ENCODE results near the gene LRRN2. TPM values are rescaled to one million over a fixed set of nuclear protein-coding genes. Genes with fewer than 3 reads are reported as not detected.
"Not testable (repeated sequence)": the region's sequence is repeated elsewhere in the genome, so short reads cannot be mapped to it uniquely, and the experiment has no call there.

Gene LRRN2
- total RNA-seq, 4 donors from 2014 or later, result 4.0 to 19.6 (median 7.0) TPM

DNA sequence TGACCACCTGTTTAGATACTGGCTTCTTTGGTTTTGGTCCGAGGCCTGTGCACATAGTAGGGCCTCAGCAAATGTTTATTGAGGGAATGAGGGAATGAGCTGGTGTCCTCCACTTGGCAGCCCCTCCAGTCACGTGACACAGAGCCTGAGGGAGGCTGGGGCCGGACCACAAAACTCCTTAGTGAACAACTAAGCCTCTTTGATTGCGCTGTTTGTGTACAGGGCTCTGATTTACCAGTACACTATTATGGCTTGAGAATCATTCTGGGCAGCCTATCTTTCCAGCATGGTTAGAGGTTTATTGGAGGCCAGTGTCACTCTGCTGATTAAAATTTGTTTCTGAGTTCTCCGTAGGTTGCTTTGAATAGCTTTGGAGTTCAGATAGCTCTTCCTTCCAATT lies 10.2 kb upstream of the LRRN2 start:
- ATAC-seq, result no peak
- WGBS, 2 donors (ENCODE audit: low coverage in 1 of 2), result 90 to 96% methylated on average over 2 of the region's 5 CpGs

GRCh38 chr1:204694145-204694544 lies 8.6 kb upstream of the LRRN2 start:
- no peak for ATAC-seq
- H3K4me3 ChIP-seq, result no peak overlapping the region
- WGBS, 2 donors (ENCODE audit: low coverage in 1 of 2), result 77 to 82% methylated on average over 3 to 6 of the region's 7 CpGs

More for the DNA sequence above, 10.2 kb upstream of the LRRN2 start:
- Histone ChIP-seq H3K4me1 (no peaks in the 10 kb centered on the region), H3K4me3 (no peak overlapping the region), H3K27ac (no peak overlapping the region), H3K9me3 (no peaks in the 10 kb centered on the region), H3K27me3 (no peaks in the 10 kb centered on the region), H3K36me3 (no peaks in the 10 kb centered on the region)
- no peak for TF ChIP-seq POLR2AphosphoS5 (IDR thresholded peaks at IDR 0.05)
- TF ChIP-seq, protein P1, sequence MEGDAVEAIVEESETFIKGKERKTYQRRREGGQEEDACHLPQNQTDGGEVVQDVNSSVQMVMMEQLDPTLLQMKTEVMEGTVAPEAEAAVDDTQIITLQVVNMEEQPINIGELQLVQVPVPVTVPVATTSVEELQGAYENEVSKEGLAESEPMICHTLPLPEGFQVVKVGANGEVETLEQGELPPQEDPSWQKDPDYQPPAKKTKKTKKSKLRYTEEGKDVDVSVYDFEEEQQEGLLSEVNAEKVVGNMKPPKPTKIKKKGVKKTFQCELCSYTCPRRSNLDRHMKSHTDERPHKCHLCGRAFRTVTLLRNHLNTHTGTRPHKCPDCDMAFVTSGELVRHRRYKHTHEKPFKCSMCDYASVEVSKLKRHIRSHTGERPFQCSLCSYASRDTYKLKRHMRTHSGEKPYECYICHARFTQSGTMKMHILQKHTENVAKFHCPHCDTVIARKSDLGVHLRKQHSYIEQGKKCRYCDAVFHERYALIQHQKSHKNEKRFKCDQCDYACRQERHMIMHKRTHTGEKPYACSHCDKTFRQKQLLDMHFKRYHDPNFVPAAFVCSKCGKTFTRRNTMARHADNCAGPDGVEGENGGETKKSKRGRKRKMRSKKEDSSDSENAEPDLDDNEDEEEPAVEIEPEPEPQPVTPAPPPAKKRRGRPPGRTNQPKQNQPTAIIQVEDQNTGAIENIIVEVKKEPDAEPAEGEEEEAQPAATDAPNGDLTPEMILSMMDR (IDR thresholded peaks at IDR 0.05), result no peak
- TF ChIP-seq POLR2A (IDR thresholded peaks at IDR 0.05), result no peak
- no peak for TF ChIP-seq EP300 (IDR thresholded peaks at IDR 0.05)

DNA sequence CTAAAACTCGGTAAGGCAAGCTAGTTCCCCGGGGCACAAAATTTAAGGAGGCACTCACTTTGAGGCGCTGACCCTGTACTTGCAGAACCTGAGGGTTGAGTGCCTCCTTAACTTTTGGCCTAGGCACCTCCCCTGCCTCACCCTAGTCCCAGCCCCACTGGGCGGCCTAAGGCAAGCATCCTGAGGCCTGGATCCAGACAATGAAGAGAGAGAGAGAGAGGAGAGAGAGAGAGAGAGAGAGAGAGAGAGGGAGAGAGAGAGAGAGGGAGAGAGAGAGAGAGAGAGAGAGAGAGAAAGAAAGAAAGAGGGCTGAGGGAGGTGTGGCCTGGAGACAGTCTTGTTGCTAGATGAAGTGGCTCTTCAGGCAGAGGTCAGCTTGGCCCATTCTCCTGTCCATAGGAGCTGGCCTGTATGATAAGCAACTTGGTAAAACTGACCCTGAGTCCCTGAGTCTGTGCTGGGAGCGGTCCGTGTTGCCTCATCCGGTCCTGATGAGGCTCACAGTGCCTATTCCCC lies 7.4 kb upstream of the LRRN2 start:
- Histone ChIP-seq H3K9me3 (no peaks in the 10 kb centered on the region), H3K36me3 (no peaks in the 10 kb centered on the region), H3K27me3 (no peaks in the 10 kb centered on the region), H3K27ac (no peak overlapping the region), H3K4me1 (no peaks in the 10 kb centered on the region), H3K4me3 (no peak overlapping the region)
- no peak for ATAC-seq
- TF ChIP-seq POLR2A (IDR thresholded peaks at IDR 0.05) (no peak), POLR2AphosphoS5 (IDR thresholded peaks at IDR 0.05) (no peak), EP300 (IDR thresholded peaks at IDR 0.05) (no peak)
- TF ChIP-seq, protein P1 (IDR thresholded peaks at IDR 0.05), result no peak
- WGBS, 2 donors (ENCODE audit: low coverage in 1 of 2), result 75 to 82% methylated on average over 3 to 4 of the region's 7 CpGs

More at GRCh38 chr1:204694145-204694544, 8.6 kb upstream of the LRRN2 start:
- H3K9me3 ChIP-seq, result no peaks in the 10 kb centered on the region
- H3K27me3 ChIP-seq, result no peaks in the 10 kb centered on the region
- no peak overlapping the region for H3K27ac ChIP-seq
- TF ChIP-seq POLR2A (IDR thresholded peaks at IDR 0.05), result no peak
- no peak for TF ChIP-seq EP300 (IDR thresholded peaks at IDR 0.05)
- no peak for TF ChIP-seq POLR2AphosphoS5 (IDR thresholded peaks at IDR 0.05)
- TF ChIP-seq, protein P1 (IDR thresholded peaks at IDR 0.05), result no peak
- H3K4me1 ChIP-seq, result no peaks in the 10 kb centered on the region
- H3K36me3 ChIP-seq, result no peaks in the 10 kb centered on the region

GRCh38 chr1:204692325-204692840 lies 6.8 kb upstream of the LRRN2 start:
- Histone ChIP-seq H3K27ac (no peak overlapping the region), H3K36me3 (no peaks in the 10 kb centered on the region), H3K9me3 (no peaks in the 10 kb centered on the region), H3K27me3 (no peaks in the 10 kb centered on the region), H3K4me3 (no peak overlapping the region), H3K4me1 (no peaks in the 10 kb centered on the region)
- WGBS, 2 donors (ENCODE audit: low coverage in 1 of 2), result 83% methylated on average over 1 of the region's 1 CpG; no CpG with 5 or more reads in 1 of the 2 donors
- TF ChIP-seq POLR2A (IDR thresholded peaks at IDR 0.05) (no peak), POLR2AphosphoS5 (IDR thresholded peaks at IDR 0.05) (no peak), EP300 (IDR thresholded peaks at IDR 0.05) (no peak)
- TF ChIP-seq, protein P1 (IDR thresholded peaks at IDR 0.05), result no peak
- no peak for ATAC-seq

- H3K4me3 ChIP-seq, H3K27ac ChIP-seq, H3K4me1 ChIP-seq, ATAC-seq, H3K36me3 ChIP-seq, H3K27me3 ChIP-seq, H3K9me3 ChIP-seq: not testable (repeated sequence)
- WGBS, 2 donors (ENCODE audit: low coverage in 1 of 2), result 76 to 78% methylated on average over 5 of the region's 6 CpGs
Measured at GRCh38 chr1:204691328-204691730, 5.8 kb upstream of the LRRN2 start.

All from gastroesophageal sphincter (tissue), 4 donors.